PFSK-1 (cell line): ENCODE data around the gene PRKCQ.

Experiments used
- POLR2AphosphoS5 ChIP-seq: IDR thresholded peaks from 2 replicates; pipeline ENCODE4 v1.6.1; 2012; ENCODE audit warnings: low read depth, mild to moderate bottlenecking, control low read depth, low read length, moderate library complexity
- REST ChIP-seq, 2 experiments: IDR thresholded peaks; 2 replicates each; pipeline versions ENCODE4 v1.6.1 to v1.8.0; 2011 to 2012; ENCODE audit warnings: low read depth in 2 of 2, low read length in 2 of 2, control low read depth in 1 of 2, inconsistent platforms in 1 of 2, mild to moderate bottlenecking in 1 of 2, moderate library complexity in 1 of 2; ENCODE audit not compliant: insufficient read depth in 1 of 2
- SIN3A ChIP-seq: IDR thresholded peaks from 2 replicates; pipeline ENCODE4 v1.6.1; 2012; ENCODE audit warnings: mild to moderate bottlenecking, low read length, moderate library complexity, borderline replicate concordance; ENCODE audit not compliant: insufficient read depth

DNA sequence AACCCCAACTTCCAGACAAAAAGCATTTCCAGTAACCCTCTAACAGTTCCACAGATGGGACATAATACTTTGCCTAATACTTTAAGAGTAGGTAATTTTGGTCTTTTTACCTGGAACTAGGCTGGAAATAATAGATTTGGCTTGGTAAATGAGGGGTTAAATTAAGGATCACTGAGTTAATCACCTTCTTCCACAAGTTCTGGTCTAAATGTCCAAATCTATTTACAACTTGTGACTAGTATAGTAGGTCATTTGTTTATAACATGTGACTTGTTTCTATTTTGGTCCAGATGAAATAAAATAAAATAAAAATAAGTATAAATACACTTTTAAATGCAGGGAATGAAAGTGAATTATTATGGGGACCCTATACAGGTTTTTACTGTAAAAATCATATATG, 80.1 kb downstream of the PRKCQ start:
- TF ChIP-seq REST (IDR thresholded peaks at IDR 0.05; ENCODE audit: insufficient read depth in 1 of 2, low read depth in 2 of 2, low read length in 2 of 2) (no peak), POLR2AphosphoS5 (no peak), SIN3A (no peak)
